HepG2 (cell line): ENCODE data around the gene GABARAPL2. TPM values are rescaled to one million over a fixed set of nuclear protein-coding genes. Genes with fewer than 3 reads are reported as not detected.

Source experiments
- DNMT3B ChIP-seq: conservative IDR thresholded peaks from 2 replicates; pipeline ENCODE4 v1.6.1; 2016; ENCODE audit warnings: missing biosample characterization, control low read depth
- GABPB1 ChIP-seq: IDR thresholded peaks from 2 replicates; pipeline ENCODE4 v1.6.1; 2016; ENCODE audit warnings: mild to moderate bottlenecking, missing genetic modification reagents, moderate library complexity, missing compliant biosample characterization
- HNRNPL ChIP-seq: fragments of 200-400 bp; formaldehyde crosslinking; IDR thresholded peaks from 2 replicates; pipeline ENCODE4 v1.6.1; 2017; ENCODE audit warnings: mild to moderate bottlenecking, low read depth, low read length
- RBFOX2 ChIP-seq: fragments of 200-400 bp; formaldehyde crosslinking; IDR thresholded peaks from 2 replicates; pipeline ENCODE4 v1.6.1; 2017; ENCODE audit warnings: low read depth, mild to moderate bottlenecking, low read length
- ZBTB2 ChIP-seq: sonication (generic); formaldehyde crosslinking; IDR thresholded peaks from 2 replicates; pipeline ENCODE4 v1.8.0; 2022; ENCODE audit warnings: low read depth, missing genetic modification reagents
- ZBTB49 ChIP-seq: sonication (generic); formaldehyde crosslinking; IDR thresholded peaks from 2 replicates; pipeline ENCODE4 v1.4.0; 2020; ENCODE audit warnings: missing genetic modification reagents, borderline replicate concordance
- ZNF512B ChIP-seq: sonication (generic); formaldehyde crosslinking; IDR thresholded peaks from 2 replicates; pipeline ENCODE4 v1.5.1; 2020; ENCODE audit warnings: missing genetic modification reagents, mild to moderate bottlenecking, borderline replicate concordance
- ZNF546 ChIP-seq: sonication (generic); formaldehyde crosslinking; conservative IDR thresholded peaks from 2 replicates; pipeline ENCODE4 v1.8.1; 2023; ENCODE audit warnings: mild to moderate bottlenecking, missing genetic modification reagents
- ZNF552 ChIP-seq: sonication (generic); formaldehyde crosslinking; IDR thresholded peaks from 2 replicates; pipeline ENCODE4 v1.9.0; 2022; ENCODE audit warnings: missing genetic modification reagents, mild to moderate bottlenecking, borderline replicate concordance
- polyA plus RNA-seq, 8 experiments: library from polyadenylated mRNA; depleted of rRNA in 3 of 8; stranded (reverse) in 7 of 8; unstranded in 1 of 8; fragments of >200 nt; fragmentation: Illumina TruSeq in 4 of 8; extraction: Trizol in 4 of 8; gene quantifications; 2 replicates each; pipeline versions ENCODE4 v1.2.1 to v1.2.3, GENCODE V29; 2011 to 2016; ENCODE audit warnings: low read depth in 4 of 8, missing spikeins in 1 of 8, mixed read lengths in 1 of 8; ENCODE audit not compliant: insufficient read depth in 1 of 8
- total RNA-seq, 5 experiments: library from RNA; depleted of rRNA; stranded (reverse); fragments of >200 nt; fragmentation: Illumina TruSeq; extraction: Trizol; gene quantifications; 2 replicates each; pipeline ENCODE4 v1.2.3, GENCODE V29; 2016; ENCODE audit warnings: low read depth in 1 of 5
- TF ChIP-seq, protein P1 (sequence below): sonication (generic); formaldehyde crosslinking; IDR thresholded peaks from 2 replicates; pipeline ENCODE4 v1.4.0; 2020; ENCODE audit warnings: mild to moderate bottlenecking, missing genetic modification reagents

Gene GABARAPL2
- total and polyA plus RNA-seq, 2 of the 13 experiments (the other 11 are each of a cell fraction or from before 2014, with no cell fraction given), result 76.4 to 83.0 TPM

DNA sequence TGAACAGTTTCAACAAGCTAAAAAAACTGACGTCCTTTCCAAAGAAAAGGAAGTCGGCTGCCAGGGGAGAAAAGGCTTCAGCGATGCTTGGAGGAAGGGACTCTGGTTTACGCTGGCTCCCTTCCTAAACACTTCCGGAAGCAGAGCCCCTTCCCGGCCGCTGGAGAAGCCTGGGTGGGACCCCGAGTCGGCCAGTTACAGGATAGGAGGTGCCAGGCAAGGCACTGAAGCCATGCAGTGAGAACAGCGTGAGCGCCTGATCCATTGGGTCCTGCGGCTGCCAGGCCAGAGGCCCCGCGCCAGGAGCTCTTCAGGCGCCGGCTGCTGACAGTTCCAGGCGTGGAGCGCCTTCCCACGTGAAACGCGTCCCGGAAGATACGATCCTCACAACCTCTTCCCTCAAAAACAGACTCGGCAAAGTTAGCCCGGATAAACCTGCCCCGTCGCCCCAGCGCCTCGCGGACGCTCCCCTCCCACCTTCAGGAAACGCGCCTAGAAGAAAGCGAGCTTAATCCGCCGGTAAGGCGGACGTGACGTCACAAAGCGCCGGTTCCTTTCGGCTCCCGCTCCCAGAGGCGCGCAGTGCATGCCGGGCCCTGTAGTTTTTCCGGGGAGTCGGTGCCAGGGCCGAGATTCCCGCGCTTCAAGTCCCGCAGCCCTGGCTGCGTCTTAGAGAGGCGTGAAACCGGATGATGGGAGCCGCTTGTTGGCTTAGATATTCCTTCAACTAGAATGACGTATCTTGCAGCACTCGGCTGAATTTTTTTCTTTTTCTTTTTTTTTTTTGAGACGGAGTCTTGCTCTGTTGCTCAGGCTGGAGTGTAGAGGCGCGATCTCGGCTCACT is 56.8 kb downstream of the GABARAPL2 start, which contains the start of gene ADAT1 (continued):
- TF ChIP-seq, protein P1, sequence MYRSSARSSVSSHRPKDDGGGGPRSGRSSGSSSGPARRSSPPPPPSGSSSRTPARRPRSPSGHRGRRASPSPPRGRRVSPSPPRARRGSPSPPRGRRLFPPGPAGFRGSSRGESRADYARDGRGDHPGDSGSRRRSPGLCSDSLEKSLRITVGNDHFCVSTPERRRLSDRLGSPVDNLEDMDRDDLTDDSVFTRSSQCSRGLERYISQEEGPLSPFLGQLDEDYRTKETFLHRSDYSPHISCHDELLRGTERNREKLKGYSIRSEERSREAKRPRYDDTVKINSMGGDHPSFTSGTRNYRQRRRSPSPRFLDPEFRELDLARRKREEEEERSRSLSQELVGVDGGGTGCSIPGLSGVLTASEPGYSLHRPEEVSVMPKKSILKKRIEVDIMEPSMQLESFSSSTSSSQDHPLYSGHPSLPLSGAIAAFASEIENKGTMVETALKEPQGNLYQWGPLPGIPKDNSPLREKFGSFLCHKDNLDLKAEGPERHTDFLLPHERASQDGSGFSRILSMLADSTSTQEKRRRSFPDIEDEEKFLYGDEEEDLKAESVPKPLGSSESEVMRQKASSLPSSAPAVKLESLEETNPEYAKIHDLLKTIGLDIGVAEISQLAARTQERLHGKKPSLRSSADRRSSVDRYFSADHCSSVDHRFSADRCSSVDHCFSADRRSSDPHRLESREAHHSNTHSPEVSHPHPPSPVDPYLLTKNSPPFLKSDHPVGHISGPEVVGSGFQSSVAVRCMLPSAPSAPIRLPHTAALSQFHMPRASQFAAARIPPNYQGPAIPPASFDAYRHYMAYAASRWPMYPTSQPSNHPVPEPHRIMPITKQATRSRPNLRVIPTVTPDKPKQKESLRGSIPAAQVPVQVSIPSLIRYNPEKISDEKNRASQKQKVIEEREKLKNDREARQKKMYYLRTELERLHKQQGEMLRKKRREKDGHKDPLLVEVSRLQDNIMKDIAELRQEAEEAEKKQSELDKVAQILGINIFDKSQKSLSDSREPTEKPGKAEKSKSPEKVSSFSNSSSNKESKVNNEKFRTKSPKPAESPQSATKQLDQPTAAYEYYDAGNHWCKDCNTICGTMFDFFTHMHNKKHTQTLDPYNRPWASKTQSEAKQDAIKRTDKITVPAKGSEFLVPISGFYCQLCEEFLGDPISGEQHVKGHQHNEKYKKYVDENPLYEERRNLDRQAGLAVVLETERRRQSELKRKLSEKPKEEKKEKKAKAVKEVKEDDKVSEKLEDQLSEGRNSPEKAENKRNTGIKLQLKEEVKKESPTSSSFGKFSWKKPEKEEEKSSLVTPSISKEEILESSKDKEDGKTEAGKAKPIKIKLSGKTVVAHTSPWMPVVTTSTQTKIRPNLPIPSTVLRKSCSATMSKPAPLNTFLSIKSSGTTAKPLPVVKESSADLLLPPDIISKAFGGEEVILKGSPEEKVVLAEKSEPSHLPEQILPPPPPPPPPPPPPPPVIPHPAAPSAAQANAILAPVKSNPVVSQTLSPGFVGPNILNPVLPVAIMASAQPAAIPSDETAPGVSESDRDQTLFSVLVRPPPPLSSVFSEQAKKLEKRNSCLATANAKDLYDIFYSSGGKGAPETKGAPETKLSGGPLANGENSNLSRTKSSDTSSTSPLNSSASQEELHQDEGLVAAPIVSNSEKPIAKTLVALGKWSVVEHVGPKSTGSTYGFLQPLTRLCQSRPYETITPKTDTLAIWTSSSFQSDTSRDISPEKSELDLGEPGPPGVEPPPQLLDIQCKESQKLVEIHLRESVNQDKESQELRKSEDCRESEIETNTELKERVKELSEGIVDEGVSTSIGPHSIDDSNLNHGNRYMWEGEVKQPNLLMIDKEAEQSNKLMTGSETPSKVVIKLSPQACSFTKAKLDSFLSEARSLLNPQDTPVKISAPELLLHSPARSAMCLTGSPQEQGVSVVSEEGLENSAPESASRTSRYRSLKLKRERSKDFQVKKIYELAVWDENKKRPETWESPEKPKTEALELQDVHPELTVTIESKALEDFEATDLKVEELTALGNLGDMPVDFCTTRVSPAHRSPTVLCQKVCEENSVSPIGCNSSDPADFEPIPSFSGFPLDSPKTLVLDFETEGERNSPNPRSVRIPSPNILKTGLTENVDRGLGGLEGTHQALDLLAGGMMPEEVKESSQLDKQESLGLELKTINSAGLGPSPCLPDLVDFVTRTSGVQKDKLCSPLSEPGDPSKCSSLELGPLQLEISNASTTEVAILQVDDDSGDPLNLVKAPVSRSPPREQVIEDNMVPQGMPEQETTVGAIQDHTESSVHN (CRISPR knock-in tag), result no peak; the same call in 1 of the 2 replicates
- no peak for TF ChIP-seq ZNF512B (CRISPR knock-in tag)
- TF ChIP-seq ZBTB49 (CRISPR knock-in tag), result peak; percentile 77; the same call in 1 of the 2 replicates
- TF ChIP-seq ZNF546 (CRISPR knock-in tag), result no peak
- TF ChIP-seq HNRNPL, result no peak
- TF ChIP-seq ZBTB2 (CRISPR knock-in tag), result peak; percentile 66; the same call in 1 of the 2 replicates
- TF ChIP-seq DNMT3B, result no peak; the same call in 1 of the 2 replicates
- peak; percentile 88 for TF ChIP-seq RBFOX2
- TF ChIP-seq GABPB1, result peak; percentile 99
- TF ChIP-seq ZNF552 (CRISPR knock-in tag), result peak; percentile 86; the same call in 1 of the 2 replicates
